DND-41 (cell line): ENCODE data around the gene EEA1.

Experiments used
- CTCF ChIP-seq: IDR thresholded peaks from 2 replicates; pipeline ENCODE4 v1.5.1; 2012; ENCODE audit warnings: borderline replicate concordance, low read length, moderate library complexity, mild to moderate bottlenecking; ENCODE audit not compliant: poor library complexity, severe bottlenecking; ENCODE audit errors: extremely low read depth
- EZH2 ChIP-seq: IDR thresholded peaks from 3 replicates; pipeline ENCODE4 v1.6.1; 2012; ENCODE audit warnings: borderline replicate concordance, low read depth, mild to moderate bottlenecking, moderate library complexity, low read length, inconsistent platforms; ENCODE audit not compliant: severe bottlenecking

DNA sequence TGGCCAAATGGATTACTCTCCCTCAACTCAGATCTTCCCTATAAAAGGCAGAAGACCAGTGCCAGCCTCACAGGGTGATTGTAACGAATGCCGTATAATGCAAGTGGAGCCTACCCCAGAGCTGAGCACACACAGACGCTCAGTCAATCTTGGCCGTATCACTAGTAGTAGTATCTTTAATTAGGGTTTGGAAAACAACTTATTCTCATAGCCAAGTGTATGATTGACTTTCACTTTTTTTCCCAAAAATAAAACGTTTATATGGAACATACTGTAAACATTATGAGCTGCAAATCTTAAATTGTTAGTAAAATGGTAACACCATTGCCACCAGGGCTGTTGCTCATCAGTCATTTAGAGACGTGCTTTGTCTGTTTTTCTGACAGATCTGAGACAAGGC, 195.9 kb downstream of the EEA1 start:
- TF ChIP-seq CTCF (no peak), EZH2 (no peak)
